ENCODE data around the gene HSD17B8.

The HSD17B8 gene

GRCh38 chr6:33203443-33204164 lies 851 bp upstream of the HSD17B8 start:
- peaks cover 23% of the 10 kb centered on the region for H3F3A ChIP-seq (ENCODE audit: control insufficient read depth, insufficient read depth)
- 0 out of 2 replicates have a peak overlapping the region, but pooled peaks have one; percentile 4 for H3K27ac ChIP-seq (ENCODE audit: low read depth, low read length)
- peaks cover 34% of the 10 kb centered on the region for H3K36me3 ChIP-seq (ENCODE audit: control insufficient read depth, low read length)
- peaks cover 53% of the 10 kb centered on the region for H3K79me2 ChIP-seq (ENCODE audit: control insufficient read depth, low read length)
- peak overlapping the region; percentile 92 for H3K4me3 ChIP-seq (ENCODE audit: low read length)
- no peaks in the 10 kb centered on the region for H3K9me3 ChIP-seq (ENCODE audit: control insufficient read depth, insufficient read depth, low read length)
- no peaks in the 10 kb centered on the region for H3K27me3 ChIP-seq (ENCODE audit: control insufficient read depth, low read length)
- TF ChIP-seq, protein P1, sequence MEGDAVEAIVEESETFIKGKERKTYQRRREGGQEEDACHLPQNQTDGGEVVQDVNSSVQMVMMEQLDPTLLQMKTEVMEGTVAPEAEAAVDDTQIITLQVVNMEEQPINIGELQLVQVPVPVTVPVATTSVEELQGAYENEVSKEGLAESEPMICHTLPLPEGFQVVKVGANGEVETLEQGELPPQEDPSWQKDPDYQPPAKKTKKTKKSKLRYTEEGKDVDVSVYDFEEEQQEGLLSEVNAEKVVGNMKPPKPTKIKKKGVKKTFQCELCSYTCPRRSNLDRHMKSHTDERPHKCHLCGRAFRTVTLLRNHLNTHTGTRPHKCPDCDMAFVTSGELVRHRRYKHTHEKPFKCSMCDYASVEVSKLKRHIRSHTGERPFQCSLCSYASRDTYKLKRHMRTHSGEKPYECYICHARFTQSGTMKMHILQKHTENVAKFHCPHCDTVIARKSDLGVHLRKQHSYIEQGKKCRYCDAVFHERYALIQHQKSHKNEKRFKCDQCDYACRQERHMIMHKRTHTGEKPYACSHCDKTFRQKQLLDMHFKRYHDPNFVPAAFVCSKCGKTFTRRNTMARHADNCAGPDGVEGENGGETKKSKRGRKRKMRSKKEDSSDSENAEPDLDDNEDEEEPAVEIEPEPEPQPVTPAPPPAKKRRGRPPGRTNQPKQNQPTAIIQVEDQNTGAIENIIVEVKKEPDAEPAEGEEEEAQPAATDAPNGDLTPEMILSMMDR (IDR thresholded peaks at IDR 0.05; ENCODE audit: low read depth, low read length, poor library complexity, severe bottlenecking), result no peak
- no peak for TF ChIP-seq EZH2phosphoT487 (IDR thresholded peaks at IDR 0.05; ENCODE audit: borderline replicate concordance, low read length)
- no peaks in the 10 kb centered on the region for H3K9me2 ChIP-seq (replicated peaks; ENCODE audit: control insufficient read depth, low read length)
- H3K4me2 ChIP-seq (ENCODE audit: low read length), result peak overlapping the region; percentile 93
- peaks cover 53% of the 10 kb centered on the region for H3K4me1 ChIP-seq (ENCODE audit: control insufficient read depth, low read length)
- no peaks in the 10 kb centered on the region for H4K20me1 ChIP-seq (ENCODE audit: control insufficient read depth, insufficient read depth, low read depth, low read length)

- Histone ChIP-seq H3K9me3 (ENCODE audit: control insufficient read depth, insufficient read depth, low read length) (no peaks in the 10 kb centered on the region), H3K9me2 (replicated peaks; ENCODE audit: control insufficient read depth, low read length) (no peaks in the 10 kb centered on the region), H3K4me1 (ENCODE audit: control insufficient read depth, low read length) (peaks cover 53% of the 10 kb centered on the region), H3K27me3 (ENCODE audit: control insufficient read depth, low read length) (no peaks in the 10 kb centered on the region), H3K27ac (ENCODE audit: low read depth, low read length) (0 out of 2 replicates have a peak overlapping the region, but pooled peaks have one; percentile 4), H4K20me1 (ENCODE audit: control insufficient read depth, insufficient read depth, low read depth, low read length) (no peaks in the 10 kb centered on the region), H3K4me2 (ENCODE audit: low read length) (peak overlapping the region; percentile 93), H3F3A (ENCODE audit: control insufficient read depth, insufficient read depth) (peaks cover 27% of the 10 kb centered on the region), H3K4me3 (ENCODE audit: low read length) (peak overlapping the region; percentile 92), H3K79me2 (ENCODE audit: control insufficient read depth, low read length) (peaks cover 52% of the 10 kb centered on the region), H3K36me3 (ENCODE audit: control insufficient read depth, low read length) (peaks cover 34% of the 10 kb centered on the region)
- TF ChIP-seq, protein P1 (IDR thresholded peaks at IDR 0.05; ENCODE audit: low read depth, low read length, poor library complexity, severe bottlenecking), result no peak
- no peak for TF ChIP-seq EZH2phosphoT487 (IDR thresholded peaks at IDR 0.05; ENCODE audit: borderline replicate concordance, low read length)
These were observed 365 bp upstream of the HSD17B8 start for GRCh38 chr6:33204165-33204414.

DNA sequence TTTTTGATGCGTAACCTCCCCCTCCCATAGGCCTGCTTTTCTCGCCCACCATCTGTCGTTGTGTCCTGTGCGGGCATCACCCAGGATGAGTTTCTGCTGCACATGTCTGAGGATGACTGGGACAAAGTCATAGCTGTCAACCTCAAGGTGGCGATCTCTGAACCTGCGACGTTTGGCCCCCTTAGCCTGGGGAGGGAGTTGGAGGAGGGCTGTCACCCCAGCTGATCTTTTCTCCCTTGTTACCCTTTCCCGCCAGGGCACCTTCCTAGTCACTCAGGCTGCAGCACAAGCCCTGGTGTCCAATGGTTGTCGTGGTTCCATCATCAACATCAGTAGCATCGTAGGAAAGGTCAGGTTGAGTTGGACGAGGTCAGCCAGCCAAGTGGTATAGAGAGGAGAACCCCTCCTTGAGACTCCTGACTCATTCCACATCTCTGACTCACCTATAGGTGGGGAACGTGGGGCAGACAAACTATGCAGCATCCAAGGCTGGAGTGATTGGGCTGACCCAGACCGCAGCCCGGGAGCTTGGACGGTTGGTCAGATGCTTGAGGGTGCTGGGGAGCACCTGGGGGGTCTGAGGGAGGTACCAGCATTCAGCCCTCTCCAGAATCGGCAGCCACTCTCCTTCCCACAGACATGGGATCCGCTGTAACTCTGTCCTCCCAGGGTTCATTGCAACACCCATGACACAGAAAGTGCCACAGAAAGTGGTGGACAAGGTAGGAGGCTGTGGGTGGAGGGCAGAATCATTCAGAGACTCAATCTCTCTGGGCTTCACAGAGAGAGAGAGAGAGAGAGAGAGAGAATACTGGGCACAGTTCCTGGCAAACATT lies 954 bp downstream of the HSD17B8 start:
- Histone ChIP-seq H3K79me2 (ENCODE audit: control insufficient read depth, low read length) (peaks cover 41% of the 10 kb centered on the region), H3K9me3 (ENCODE audit: control insufficient read depth, insufficient read depth, low read length) (no peaks in the 10 kb centered on the region), H3K4me1 (ENCODE audit: control insufficient read depth, low read length) (peaks cover 52% of the 10 kb centered on the region), H3K27me3 (ENCODE audit: control insufficient read depth, low read length) (no peaks in the 10 kb centered on the region), H3K4me3 (ENCODE audit: low read length) (peak overlapping the region; percentile 92), H3K4me2 (ENCODE audit: low read length) (peak overlapping the region; percentile 93), H3K9me2 (replicated peaks; ENCODE audit: control insufficient read depth, low read length) (no peaks in the 10 kb centered on the region), H3F3A (ENCODE audit: control insufficient read depth, insufficient read depth) (peaks cover 31% of the 10 kb centered on the region), H3K36me3 (ENCODE audit: control insufficient read depth, low read length) (peaks cover 41% of the 10 kb centered on the region), H4K20me1 (ENCODE audit: control insufficient read depth, insufficient read depth, low read depth, low read length) (no peaks in the 10 kb centered on the region), H3K27ac (ENCODE audit: low read depth, low read length) (peak overlapping the region; percentile 41)
- TF ChIP-seq EZH2phosphoT487 (IDR thresholded peaks at IDR 0.05; ENCODE audit: borderline replicate concordance, low read length), result no peak
- TF ChIP-seq, protein P1 (IDR thresholded peaks at IDR 0.05; ENCODE audit: low read depth, low read length, poor library complexity, severe bottlenecking), result peak; percentile 64

Data from DOHH2 (cell line).